WI38 (cell line): ENCODE results near the gene DEDD.

Source experiments
- H3K4me3 ChIP-seq: 2 replicates; pipeline ENCODE4 v1.5.1; 2011; ENCODE audit warnings: low read depth, mild to moderate bottlenecking, control low read depth, low read length
- TF ChIP-seq, protein P1 (sequence below): IDR thresholded peaks from 2 replicates; pipeline ENCODE4 v1.5.1; 2012; ENCODE audit warnings: low read depth, mild to moderate bottlenecking, control low read depth, low read length

The DEDD gene

GRCh38 chr1:161157867-161158266 lies 25.4 kb upstream of the DEDD start:
- TF ChIP-seq, protein P1, sequence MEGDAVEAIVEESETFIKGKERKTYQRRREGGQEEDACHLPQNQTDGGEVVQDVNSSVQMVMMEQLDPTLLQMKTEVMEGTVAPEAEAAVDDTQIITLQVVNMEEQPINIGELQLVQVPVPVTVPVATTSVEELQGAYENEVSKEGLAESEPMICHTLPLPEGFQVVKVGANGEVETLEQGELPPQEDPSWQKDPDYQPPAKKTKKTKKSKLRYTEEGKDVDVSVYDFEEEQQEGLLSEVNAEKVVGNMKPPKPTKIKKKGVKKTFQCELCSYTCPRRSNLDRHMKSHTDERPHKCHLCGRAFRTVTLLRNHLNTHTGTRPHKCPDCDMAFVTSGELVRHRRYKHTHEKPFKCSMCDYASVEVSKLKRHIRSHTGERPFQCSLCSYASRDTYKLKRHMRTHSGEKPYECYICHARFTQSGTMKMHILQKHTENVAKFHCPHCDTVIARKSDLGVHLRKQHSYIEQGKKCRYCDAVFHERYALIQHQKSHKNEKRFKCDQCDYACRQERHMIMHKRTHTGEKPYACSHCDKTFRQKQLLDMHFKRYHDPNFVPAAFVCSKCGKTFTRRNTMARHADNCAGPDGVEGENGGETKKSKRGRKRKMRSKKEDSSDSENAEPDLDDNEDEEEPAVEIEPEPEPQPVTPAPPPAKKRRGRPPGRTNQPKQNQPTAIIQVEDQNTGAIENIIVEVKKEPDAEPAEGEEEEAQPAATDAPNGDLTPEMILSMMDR, result no peak

DNA sequence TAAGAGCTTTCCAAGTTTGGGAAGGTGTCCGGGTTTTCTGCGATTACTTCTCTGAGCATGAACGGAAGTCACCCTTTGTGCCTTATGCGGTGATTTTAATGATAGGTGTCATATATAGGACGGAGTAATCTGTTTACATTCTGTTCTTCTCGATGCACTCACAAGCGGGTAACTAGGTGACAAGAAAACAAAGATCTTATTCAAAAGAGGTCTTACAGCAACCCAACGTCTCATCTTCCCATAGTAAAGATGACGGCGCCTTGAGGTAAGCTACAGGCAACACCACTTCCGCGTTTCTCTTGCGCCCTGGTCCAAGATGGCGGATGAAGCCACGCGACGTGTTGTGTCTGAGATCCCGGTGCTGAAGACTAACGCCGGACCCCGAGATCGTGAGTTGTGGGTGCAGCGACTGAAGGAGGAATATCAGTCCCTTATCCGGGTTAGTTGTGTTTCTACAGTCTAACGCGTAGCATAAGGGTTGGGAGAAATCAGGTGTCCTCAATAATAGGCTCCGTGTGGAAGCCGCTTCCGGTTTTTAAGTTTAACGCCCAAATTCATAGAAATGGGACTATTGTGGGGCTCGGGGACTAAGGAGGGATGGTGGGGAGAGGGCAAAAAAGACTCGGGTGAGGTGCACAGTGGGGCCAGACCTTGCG lies 21.3 kb upstream of the DEDD start, which contains the start of gene UFC1:
UFC1 (plus strand) TSS at position 297 of the 656 bp plus-strand sequence; CDS start at position 317, 20 bp downstream.
- TF ChIP-seq, protein P1, result no peak
- H3K4me3 ChIP-seq, result peak within 1 kb of the TSS; percentile 84

More at GRCh38 chr1:161157867-161158266, 25.4 kb upstream of the DEDD start:
- H3K4me3 ChIP-seq, result no peak overlapping the region

- peak overlapping the region; percentile 84 for H3K4me3 ChIP-seq
- TF ChIP-seq, protein P1, result no peak
Measured at GRCh38 chr1:161153176-161153575, 20.7 kb upstream of the DEDD start.

DNA sequence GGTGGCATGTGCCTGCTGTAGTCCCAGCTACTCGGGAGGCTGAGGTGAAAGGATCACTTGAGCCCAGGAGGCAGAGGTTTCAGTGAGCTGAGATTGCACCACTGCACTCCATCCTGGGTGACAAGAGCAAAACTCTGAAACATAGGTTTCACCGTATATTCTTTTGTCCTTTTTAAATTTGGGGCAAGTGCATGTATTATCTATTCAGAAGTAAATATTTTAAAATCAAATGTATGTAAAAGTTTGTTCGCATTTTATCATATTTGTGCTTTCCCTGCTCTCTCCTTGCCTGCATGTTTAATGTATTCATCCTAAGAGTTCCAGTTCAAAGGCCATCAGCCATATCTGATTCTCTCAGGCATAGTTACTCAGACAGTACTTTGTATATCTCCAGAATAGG lies 13.4 kb upstream of the DEDD start:
- TF ChIP-seq, protein P1, result no peak
- H3K4me3 ChIP-seq, result no peak overlapping the region

DNA sequence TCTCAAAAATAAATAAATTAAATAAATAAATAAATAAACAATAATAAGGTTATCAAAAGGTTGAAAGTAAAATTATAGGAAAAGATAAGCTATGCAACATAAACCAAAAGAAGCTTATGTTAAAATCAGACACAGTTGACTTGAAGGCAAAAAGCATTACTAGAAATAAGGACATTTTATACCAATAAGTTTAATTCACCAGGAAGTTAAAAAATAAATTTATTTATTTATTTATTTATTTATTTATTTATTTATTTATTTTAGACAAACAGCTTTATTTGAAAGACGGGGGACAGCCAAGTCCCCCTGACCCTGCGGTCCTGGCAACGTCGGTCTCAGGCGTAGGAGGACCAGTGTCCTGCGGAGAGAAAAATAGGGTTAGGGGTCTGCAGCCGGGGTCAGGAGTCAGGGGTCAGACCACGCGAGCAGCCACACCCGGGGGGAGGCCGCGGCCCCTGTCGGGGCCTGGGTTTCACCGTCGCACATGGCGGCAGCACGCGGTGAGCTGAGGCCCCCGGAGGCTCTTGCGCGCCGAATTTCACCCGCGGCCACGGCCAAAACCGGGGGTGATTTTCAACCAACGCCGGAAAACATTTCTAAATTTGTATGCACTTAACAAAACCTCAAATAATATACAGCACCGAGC lies 8.4 kb upstream of the DEDD start:
- TF ChIP-seq, protein P1, result no peak
- no peak overlapping the region for H3K4me3 ChIP-seq

GRCh38 chr1:161139766-161140165 lies 7.3 kb upstream of the DEDD start:
- TF ChIP-seq, protein P1, result peak; percentile 30; the same call in 1 of the 2 replicates
- H3K4me3 ChIP-seq, result no peak overlapping the region

GRCh38 chr1:161138431-161138830 lies 6.0 kb upstream of the DEDD start:
- no peak overlapping the region for H3K4me3 ChIP-seq
- TF ChIP-seq, protein P1, result no peak
